Measurements from ENCODE around the gene ADGRL1.

Gene ADGRL1

DNA sequence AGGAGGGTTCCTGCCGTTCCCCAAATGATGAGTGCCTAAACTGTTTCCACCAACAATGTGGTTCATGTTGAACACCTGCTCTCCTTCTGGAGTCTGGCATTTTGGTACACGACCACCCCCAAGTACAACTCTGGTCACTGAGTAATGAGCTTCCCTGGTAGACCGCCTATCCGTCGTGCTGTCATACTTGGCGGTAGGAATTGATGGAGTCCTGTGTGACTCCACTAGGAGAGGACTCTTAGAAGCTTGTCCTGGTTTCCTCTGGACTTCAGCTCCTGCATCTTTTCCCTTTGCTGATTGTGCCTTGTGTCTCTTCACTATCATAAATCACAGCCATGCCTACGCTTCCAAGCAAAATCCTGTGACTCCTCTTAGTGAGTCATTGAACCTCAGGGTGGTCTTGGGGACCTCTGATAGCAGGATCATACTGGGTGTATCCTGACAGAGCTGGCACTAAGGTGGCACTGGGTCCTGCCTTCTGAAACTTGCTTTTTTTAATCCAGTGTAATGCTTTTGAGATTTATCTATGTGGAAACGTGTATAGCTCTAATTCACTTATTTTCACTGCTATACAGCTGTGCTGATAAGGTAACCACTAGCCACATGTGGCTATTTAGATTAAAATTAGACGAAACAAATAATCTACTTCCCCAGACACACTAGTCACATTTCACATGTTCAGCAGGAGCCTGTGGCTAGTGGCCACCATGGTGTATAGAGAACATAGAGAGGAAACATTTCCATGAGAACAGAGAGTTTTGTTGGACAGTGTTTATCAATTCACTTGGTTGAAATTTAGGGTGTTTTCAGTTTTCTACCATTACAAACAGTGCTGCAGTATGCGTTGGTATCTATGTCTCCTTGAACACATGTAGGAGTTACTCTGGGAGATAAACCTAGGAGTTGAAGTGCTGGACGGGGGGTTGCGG, 63.4 kb downstream of the ADGRL1 start:
- no peak overlapping the region for H3K4me3 ChIP-seq (ENCODE audit: low read length)
- H3K36me3 ChIP-seq (ENCODE audit: control insufficient read depth, low read depth, low read length), result no peaks in the 10 kb centered on the region
- H3K9me3 ChIP-seq (ENCODE audit: control insufficient read depth, low read depth, low read length), result no peaks in the 10 kb centered on the region
- H3K9ac ChIP-seq (ENCODE audit: low read length), result no peak overlapping the region
- H3K27ac ChIP-seq (ENCODE audit: low read length), result no peak overlapping the region
- no peaks in the 10 kb centered on the region for H3K4me1 ChIP-seq (ENCODE audit: control insufficient read depth, low read depth, low read length)
- no peaks in the 10 kb centered on the region for H3K27me3 ChIP-seq (ENCODE audit: control insufficient read depth, insufficient read depth, low read length)

- H3K36me3 ChIP-seq (ENCODE audit: control insufficient read depth, low read depth, low read length), result no peaks in the 10 kb centered on the region
- H3K9me3 ChIP-seq (ENCODE audit: control insufficient read depth, low read depth, low read length), result no peaks in the 10 kb centered on the region
Measured at GRCh38 chr19:14141041-14141440, 64.9 kb downstream of the ADGRL1 start.

GRCh38 chr19:14139944-14140343, 66.0 kb downstream of the ADGRL1 start:
- Histone ChIP-seq H3K27me3 (ENCODE audit: control insufficient read depth, insufficient read depth, low read length) (no peaks in the 10 kb centered on the region), H3K4me1 (ENCODE audit: control insufficient read depth, low read depth, low read length) (no peaks in the 10 kb centered on the region), H3K36me3 (ENCODE audit: control insufficient read depth, low read depth, low read length) (no peaks in the 10 kb centered on the region), H3K4me3 (ENCODE audit: low read length) (no peak overlapping the region), H3K27ac (ENCODE audit: low read length) (no peak overlapping the region), H3K9ac (ENCODE audit: low read length) (no peak overlapping the region), H3K9me3 (ENCODE audit: control insufficient read depth, low read depth, low read length) (no peaks in the 10 kb centered on the region)

More at GRCh38 chr19:14141041-14141440, 64.9 kb downstream of the ADGRL1 start:
- H3K9ac ChIP-seq (ENCODE audit: low read length), result no peak overlapping the region
- H3K4me3 ChIP-seq (ENCODE audit: low read length), result no peak overlapping the region
- no peaks in the 10 kb centered on the region for H3K27me3 ChIP-seq (ENCODE audit: control insufficient read depth, insufficient read depth, low read length)
- H3K27ac ChIP-seq (ENCODE audit: low read length), result no peak overlapping the region
- no peaks in the 10 kb centered on the region for H3K4me1 ChIP-seq (ENCODE audit: control insufficient read depth, low read depth, low read length)

DNA sequence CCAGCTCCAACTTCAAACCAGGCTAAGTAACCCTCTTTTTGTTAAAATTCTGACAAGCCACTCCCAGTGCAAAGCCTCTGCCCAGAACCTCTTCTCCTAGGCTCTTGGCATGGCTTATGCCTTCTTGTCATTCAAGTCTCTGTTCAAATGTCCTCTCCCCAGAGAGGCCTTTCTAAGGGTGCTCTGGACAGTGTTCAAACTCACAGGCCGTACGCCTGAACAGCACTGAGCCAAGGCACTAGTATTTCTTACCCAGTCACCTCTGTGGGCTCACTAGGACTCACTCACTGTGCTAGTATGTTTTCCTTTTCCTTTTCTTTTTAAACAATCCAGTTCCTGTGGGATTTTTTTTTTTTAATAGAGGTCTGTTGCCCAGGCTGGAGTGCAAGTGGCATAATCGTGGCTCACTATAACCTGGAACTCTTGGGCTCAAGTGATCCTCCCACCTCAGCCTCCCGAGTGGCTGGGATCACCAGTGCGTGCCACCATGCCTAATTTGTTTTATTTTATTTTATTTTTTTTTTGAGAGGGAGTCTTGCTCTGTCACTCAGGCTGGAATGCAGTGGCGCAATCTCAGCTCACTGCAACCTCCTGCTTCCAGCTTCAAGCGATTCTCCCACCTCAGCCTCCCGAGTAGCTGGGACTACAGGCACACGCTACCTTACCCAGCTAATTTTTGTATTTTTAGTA, 67.2 kb downstream of the ADGRL1 start:
- Histone ChIP-seq H3K36me3 (ENCODE audit: control insufficient read depth, low read depth, low read length) (no peaks in the 10 kb centered on the region), H3K27me3 (ENCODE audit: control insufficient read depth, insufficient read depth, low read length) (no peaks in the 10 kb centered on the region), H3K4me1 (ENCODE audit: control insufficient read depth, low read depth, low read length) (no peaks in the 10 kb centered on the region), H3K27ac (ENCODE audit: low read length) (no peak overlapping the region), H3K9ac (ENCODE audit: low read length) (no peak overlapping the region), H3K9me3 (ENCODE audit: control insufficient read depth, low read depth, low read length) (no peaks in the 10 kb centered on the region), H3K4me3 (ENCODE audit: low read length) (no peak overlapping the region)

DNA sequence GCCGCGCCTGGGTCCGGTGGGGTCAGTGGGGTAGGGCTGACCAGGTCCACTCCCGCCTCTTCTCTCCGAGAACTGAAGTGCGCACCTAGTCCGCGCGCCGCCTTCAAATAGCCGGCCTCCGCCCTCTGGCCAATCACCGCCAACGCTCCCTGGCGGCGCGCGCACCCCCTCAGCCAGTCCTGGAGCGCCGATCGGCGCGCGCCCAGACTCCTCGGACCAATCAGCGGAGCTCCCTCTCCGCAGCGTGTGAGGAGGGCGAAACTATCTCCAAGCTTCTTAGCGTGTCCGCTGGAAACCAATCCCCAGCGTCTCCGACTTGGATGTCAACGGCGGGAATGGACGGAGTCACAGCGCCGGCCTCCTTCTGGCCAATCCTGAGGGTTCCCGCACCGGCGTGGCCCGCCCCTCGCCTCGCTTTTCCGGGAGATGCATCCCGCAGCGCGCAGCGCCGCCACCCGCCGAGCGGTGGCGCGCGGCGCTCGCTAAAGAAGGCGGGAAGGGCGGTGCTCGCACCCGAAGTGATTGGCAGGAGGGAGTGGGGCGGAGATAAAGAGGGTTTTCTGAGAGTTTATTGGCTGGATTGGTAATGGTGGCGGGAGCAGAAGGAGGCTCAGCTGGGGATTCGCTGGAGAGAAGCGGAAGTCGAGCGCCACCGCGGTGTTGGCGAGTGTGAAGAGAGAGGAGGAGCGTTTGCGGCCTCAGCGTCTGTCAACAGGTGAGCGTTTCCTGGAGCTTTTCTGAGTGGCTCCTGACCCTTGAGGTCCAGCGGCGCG, 69.3 kb downstream of the ADGRL1 start, which contains the start of gene ASF1B:
TSS of gene ASF1B (minus strand) at position 81 of the 773 bp plus-strand sequence. CDS start 133 bp downstream, outside the sequence.
- H3K4me1 ChIP-seq (ENCODE audit: control insufficient read depth, low read depth, low read length), result no peaks in the 10 kb centered on the region
- peak within 1 kb of the TSS; percentile 58 for H3K9ac ChIP-seq (ENCODE audit: low read length)
- no peak within 1 kb of the TSS for H3K27ac ChIP-seq (ENCODE audit: low read length)
- no peaks in the 10 kb centered on the region for H3K9me3 ChIP-seq (ENCODE audit: control insufficient read depth, low read depth, low read length)
- no peaks in the 10 kb centered on the region for H3K36me3 ChIP-seq (ENCODE audit: control insufficient read depth, low read depth, low read length)
- peak within 1 kb of the TSS; percentile 78 for H3K4me3 ChIP-seq (ENCODE audit: low read length)
- no peaks in the 10 kb centered on the region for H3K27me3 ChIP-seq (ENCODE audit: control insufficient read depth, insufficient read depth, low read length)

- Histone ChIP-seq H3K27me3 (ENCODE audit: control insufficient read depth, insufficient read depth, low read length) (no peaks in the 10 kb centered on the region), H3K9ac (ENCODE audit: low read length) (peak overlapping the region; percentile 58), H3K36me3 (ENCODE audit: control insufficient read depth, low read depth, low read length) (no peaks in the 10 kb centered on the region), H3K4me3 (ENCODE audit: low read length) (peak overlapping the region; percentile 78), H3K9me3 (ENCODE audit: control insufficient read depth, low read depth, low read length) (no peaks in the 10 kb centered on the region), H3K4me1 (ENCODE audit: control insufficient read depth, low read depth, low read length) (no peaks in the 10 kb centered on the region), H3K27ac (ENCODE audit: low read length) (no peak overlapping the region)
Measured at GRCh38 chr19:14135985-14136508, 69.9 kb downstream of the ADGRL1 start.

- Histone ChIP-seq H3K4me3 (ENCODE audit: low read length) (peak overlapping the region; percentile 78), H3K9ac (ENCODE audit: low read length) (peak overlapping the region; percentile 58), H3K4me1 (ENCODE audit: control insufficient read depth, low read depth, low read length) (no peaks in the 10 kb centered on the region)
Measured at GRCh38 chr19:14135355-14135754, 70.6 kb downstream of the ADGRL1 start.

DNA sequence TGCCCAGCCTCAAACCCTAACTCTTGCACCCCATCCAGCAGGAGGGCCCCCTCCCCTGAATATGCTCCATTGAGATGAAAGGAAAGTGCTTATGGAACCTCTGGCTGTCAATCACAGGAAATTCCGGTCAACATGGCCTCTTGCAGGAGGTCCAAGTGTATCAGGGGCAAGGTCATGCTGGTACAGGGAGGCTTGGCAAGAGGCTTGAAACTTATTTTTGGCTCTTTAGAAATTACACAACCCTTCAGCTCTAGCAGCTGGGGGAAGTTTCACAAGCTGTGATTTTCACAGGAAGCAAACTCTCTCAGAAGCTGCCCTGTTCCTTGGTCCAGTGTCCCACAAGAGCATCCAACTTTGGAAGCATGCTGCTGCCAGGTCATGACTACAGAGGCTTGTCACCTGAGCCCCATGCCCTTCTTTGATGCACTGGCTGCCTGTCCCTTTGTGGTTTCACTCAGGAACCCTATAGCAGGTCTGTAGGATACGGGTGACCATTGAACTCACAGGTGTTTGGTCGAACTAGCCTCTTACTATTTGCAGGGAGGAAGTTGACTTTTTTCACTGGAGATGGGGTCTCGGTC, 78.0 kb downstream of the ADGRL1 start:
- Histone ChIP-seq H3K4me1 (ENCODE audit: control insufficient read depth, low read depth, low read length) (no peaks in the 10 kb centered on the region), H3K27me3 (ENCODE audit: control insufficient read depth, insufficient read depth, low read length) (no peaks in the 10 kb centered on the region), H3K27ac (ENCODE audit: low read length) (no peak overlapping the region), H3K36me3 (ENCODE audit: control insufficient read depth, low read depth, low read length) (peaks cover 12% of the 10 kb centered on the region), H3K4me3 (ENCODE audit: low read length) (no peak overlapping the region), H3K9ac (ENCODE audit: low read length) (no peak overlapping the region), H3K9me3 (ENCODE audit: control insufficient read depth, low read depth, low read length) (no peaks in the 10 kb centered on the region)

More at GRCh38 chr19:14135355-14135754, 70.6 kb downstream of the ADGRL1 start:
- Histone ChIP-seq H3K27me3 (ENCODE audit: control insufficient read depth, insufficient read depth, low read length) (no peaks in the 10 kb centered on the region), H3K9me3 (ENCODE audit: control insufficient read depth, low read depth, low read length) (no peaks in the 10 kb centered on the region), H3K36me3 (ENCODE audit: control insufficient read depth, low read depth, low read length) (no peaks in the 10 kb centered on the region), H3K27ac (ENCODE audit: low read length) (no peak overlapping the region)

DNA sequence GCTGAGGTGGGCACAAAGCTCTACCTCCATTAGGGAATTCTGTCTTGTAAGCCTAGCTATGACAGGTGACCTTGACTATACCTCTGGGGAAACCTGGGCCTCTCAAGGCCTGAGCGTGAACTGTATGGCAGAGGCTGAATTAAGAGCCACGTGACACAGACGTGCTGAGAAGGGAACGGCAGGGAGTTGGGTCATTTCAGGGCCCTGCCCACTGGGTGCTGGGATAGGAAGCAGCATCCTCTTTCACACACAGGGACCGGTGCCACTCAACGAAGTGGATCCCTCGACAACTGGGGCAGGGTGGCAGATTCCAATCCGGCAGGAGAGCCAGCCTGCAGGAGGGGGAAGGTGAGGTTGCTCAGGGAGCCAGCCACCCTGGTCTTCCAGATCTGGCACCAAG, 78.8 kb downstream of the ADGRL1 start:
- no peak overlapping the region for H3K27ac ChIP-seq (ENCODE audit: low read length)

GRCh38 chr19:14122924-14123323, 83.0 kb downstream of the ADGRL1 start:
- Histone ChIP-seq H3K4me3 (ENCODE audit: low read length) (no peak overlapping the region), H3K9me3 (ENCODE audit: control insufficient read depth, low read depth, low read length) (no peaks in the 10 kb centered on the region), H3K27me3 (ENCODE audit: control insufficient read depth, insufficient read depth, low read length) (no peaks in the 10 kb centered on the region), H3K36me3 (ENCODE audit: control insufficient read depth, low read depth, low read length) (peaks cover 12% of the 10 kb centered on the region), H3K9ac (ENCODE audit: low read length) (no peak overlapping the region), H3K27ac (ENCODE audit: low read length) (no peak overlapping the region), H3K4me1 (ENCODE audit: control insufficient read depth, low read depth, low read length) (peaks cover 8% of the 10 kb centered on the region)

More for the DNA sequence above, 78.8 kb downstream of the ADGRL1 start:
- Histone ChIP-seq H3K4me3 (ENCODE audit: low read length) (no peak overlapping the region), H3K4me1 (ENCODE audit: control insufficient read depth, low read depth, low read length) (no peaks in the 10 kb centered on the region), H3K36me3 (ENCODE audit: control insufficient read depth, low read depth, low read length) (peaks cover 12% of the 10 kb centered on the region), H3K27me3 (ENCODE audit: control insufficient read depth, insufficient read depth, low read length) (no peaks in the 10 kb centered on the region), H3K9me3 (ENCODE audit: control insufficient read depth, low read depth, low read length) (no peaks in the 10 kb centered on the region), H3K9ac (ENCODE audit: low read length) (no peak overlapping the region)

DNA sequence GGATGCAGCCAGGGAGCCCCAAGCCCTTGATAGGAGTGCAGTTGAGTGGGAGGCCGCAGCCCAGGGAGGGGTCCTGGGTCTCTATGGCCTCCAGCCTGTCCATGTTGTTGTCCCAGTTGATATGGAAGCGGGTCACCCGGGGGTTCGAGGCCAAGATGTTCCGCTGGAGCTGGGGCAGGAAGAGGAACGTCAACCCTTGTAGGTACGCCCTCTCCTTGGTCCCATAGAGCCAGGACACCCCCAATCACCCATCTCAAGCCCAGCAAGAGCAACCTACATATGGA, 85.5 kb downstream of the ADGRL1 start:
- H3K4me3 ChIP-seq (ENCODE audit: low read length), result no peak overlapping the region
- H3K4me1 ChIP-seq (ENCODE audit: control insufficient read depth, low read depth, low read length), result peaks cover 8% of the 10 kb centered on the region
- peaks cover 9% of the 10 kb centered on the region for H3K36me3 ChIP-seq (ENCODE audit: control insufficient read depth, low read depth, low read length)
- no peak overlapping the region for H3K27ac ChIP-seq (ENCODE audit: low read length)
- no peaks in the 10 kb centered on the region for H3K27me3 ChIP-seq (ENCODE audit: control insufficient read depth, insufficient read depth, low read length)
- H3K9ac ChIP-seq (ENCODE audit: low read length), result no peak overlapping the region
- H3K9me3 ChIP-seq (ENCODE audit: control insufficient read depth, low read depth, low read length), result no peaks in the 10 kb centered on the region
